Measurements from ENCODE around the gene PGLYRP3.
"Not testable (repeated sequence)": the region's sequence is repeated elsewhere in the genome, so short reads cannot be mapped to it uniquely, and the experiment has no call there.

PGLYRP3 gene

GRCh38 chr1:153337980-153338853 lies 25.5 kb upstream of the PGLYRP3 start:
- no peak for TF ChIP-seq CTCF (IDR thresholded peaks at IDR 0.05; ENCODE audit: borderline replicate concordance, control extremely low read depth, extremely low read depth, insufficient read depth, missing control alignments)
- in situ Hi-C loops (cut with MboI; ENCODE audit: low sequenced_read_pairs, unreplicated experiment) = no loop called here
- DNase-seq (ENCODE audit: low spot score) = no peak

- DNase-seq (ENCODE audit: low spot score) = no peak
- TF ChIP-seq CTCF (IDR thresholded peaks at IDR 0.05; ENCODE audit: borderline replicate concordance, control extremely low read depth, extremely low read depth, insufficient read depth, missing control alignments) = no peak
- in situ Hi-C loops (cut with MboI; ENCODE audit: low sequenced_read_pairs, unreplicated experiment) = no loop called here
Observed at GRCh38 chr1:153336650-153337049, 23.9 kb upstream of the PGLYRP3 start.

GRCh38 chr1:153333902-153334301 lies 21.1 kb upstream of the PGLYRP3 start:
- no peak for TF ChIP-seq CTCF (IDR thresholded peaks at IDR 0.05; ENCODE audit: borderline replicate concordance, control extremely low read depth, extremely low read depth, insufficient read depth, missing control alignments)
- in situ Hi-C loops (cut with MboI; ENCODE audit: low sequenced_read_pairs, unreplicated experiment) = no loop called here
- DNase-seq (ENCODE audit: low spot score) = no peak

- TF ChIP-seq CTCF (IDR thresholded peaks at IDR 0.05; ENCODE audit: borderline replicate concordance, control extremely low read depth, extremely low read depth, insufficient read depth, missing control alignments) = no peak
- in situ Hi-C loops (cut with MboI; ENCODE audit: low sequenced_read_pairs, unreplicated experiment) = no loop called here
- DNase-seq (ENCODE audit: low spot score) = no peak
Observed at GRCh38 chr1:153324912-153325311, 12.2 kb upstream of the PGLYRP3 start.

GRCh38 chr1:153322568-153322967 lies 9.8 kb upstream of the PGLYRP3 start:
- no peak for TF ChIP-seq CTCF (IDR thresholded peaks at IDR 0.05; ENCODE audit: borderline replicate concordance, control extremely low read depth, extremely low read depth, insufficient read depth, missing control alignments)
- in situ Hi-C loops (cut with MboI; ENCODE audit: low sequenced_read_pairs, unreplicated experiment) = no loop called here
- no peak for DNase-seq (ENCODE audit: low spot score)

- DNase-seq (ENCODE audit: low spot score); in situ Hi-C loops (cut with MboI; ENCODE audit: low sequenced_read_pairs, unreplicated experiment): not testable (repeated sequence)
Observed at GRCh38 chr1:153318145-153318544, 5.4 kb upstream of the PGLYRP3 start.

GRCh38 chr1:153316013-153316412 lies 3.3 kb upstream of the PGLYRP3 start:
- in situ Hi-C loops (cut with MboI; ENCODE audit: low sequenced_read_pairs, unreplicated experiment) = not testable (repeated sequence)

GRCh38 chr1:153314388-153314787 lies 1.6 kb upstream of the PGLYRP3 start:
- in situ Hi-C loops (cut with MboI; ENCODE audit: low sequenced_read_pairs, unreplicated experiment); DNase-seq (ENCODE audit: low spot score): not testable (repeated sequence)

More at GRCh38 chr1:153316013-153316412, 3.3 kb upstream of the PGLYRP3 start:
- not testable (repeated sequence) for DNase-seq (ENCODE audit: low spot score)
